Endometrium (tissue), 2 donors: Measurements from ENCODE around the gene CDH13.
"Not testable (repeated sequence)": the region's sequence is repeated elsewhere in the genome, so short reads cannot be mapped to it uniquely, and the experiment has no call there.

Experiments
- FAIRE-seq: peaks from 2 replicates; lab custom pipeline; 2012; peaks lifted over from hg19 to GRCh38; lab: Jason Lieb, UNC
- donor health status: control.
- donor health status: control.

The CDH13 gene

DNA sequence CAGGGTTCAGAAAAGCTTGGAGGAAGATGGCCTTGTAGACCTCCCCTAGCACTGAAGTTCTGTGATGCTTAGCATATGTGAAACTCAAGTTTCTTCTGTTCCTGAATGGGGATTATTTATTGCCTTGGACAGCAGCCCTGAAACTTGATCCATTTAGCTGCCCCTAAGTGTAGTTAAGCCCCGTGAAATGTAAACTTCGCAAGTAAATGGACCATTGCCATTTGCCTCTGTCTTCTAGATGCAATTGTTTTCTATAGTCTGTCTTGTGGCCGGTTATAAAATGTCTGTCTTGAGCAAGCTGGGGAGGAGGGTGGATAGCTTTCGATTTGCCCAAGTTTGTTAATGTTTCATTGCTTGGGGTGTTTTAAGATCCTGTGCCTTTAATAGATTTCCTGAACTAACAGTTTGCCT is 261.8 kb downstream of the CDH13 start:
- FAIRE-seq = peak; percentile 26

DNA sequence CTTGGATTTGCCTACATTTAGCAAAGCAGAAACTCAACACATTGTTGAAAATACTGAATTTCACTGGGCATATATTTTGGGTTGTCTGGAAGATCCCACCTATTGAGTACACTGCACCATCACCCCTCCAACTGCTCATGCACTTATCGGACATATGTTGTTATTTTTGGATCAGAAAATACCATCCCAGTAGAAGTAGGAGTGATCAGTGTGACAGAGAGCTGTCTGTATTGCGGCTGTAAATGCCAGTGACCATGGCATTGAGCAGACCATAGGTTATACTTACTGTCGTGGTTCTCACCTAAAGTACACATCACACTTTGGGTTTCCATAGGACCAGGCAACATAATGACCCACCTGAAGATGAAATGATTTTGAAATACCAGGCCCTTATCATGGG is 264.7 kb downstream of the CDH13 start:
- no peak for FAIRE-seq

DNA sequence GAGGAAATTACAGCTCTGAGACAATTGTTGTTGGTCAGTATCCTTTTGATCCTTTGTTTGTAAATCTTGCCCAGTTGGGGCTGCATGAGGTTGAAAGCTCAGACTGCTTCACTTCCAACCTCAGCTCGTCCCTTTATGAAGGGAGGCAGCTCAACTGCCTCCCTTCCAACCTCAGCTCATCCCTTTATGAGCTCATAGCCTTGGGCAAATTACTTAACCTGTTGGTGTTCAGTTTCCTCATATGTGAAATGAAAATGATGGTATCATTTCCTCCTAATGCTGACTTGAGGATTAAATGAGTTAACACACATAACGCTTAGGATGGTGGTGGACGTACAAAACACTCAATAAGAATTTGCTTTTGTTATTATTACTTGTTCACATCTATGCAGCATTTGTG is 265.1 kb downstream of the CDH13 start:
- FAIRE-seq = no peak

DNA sequence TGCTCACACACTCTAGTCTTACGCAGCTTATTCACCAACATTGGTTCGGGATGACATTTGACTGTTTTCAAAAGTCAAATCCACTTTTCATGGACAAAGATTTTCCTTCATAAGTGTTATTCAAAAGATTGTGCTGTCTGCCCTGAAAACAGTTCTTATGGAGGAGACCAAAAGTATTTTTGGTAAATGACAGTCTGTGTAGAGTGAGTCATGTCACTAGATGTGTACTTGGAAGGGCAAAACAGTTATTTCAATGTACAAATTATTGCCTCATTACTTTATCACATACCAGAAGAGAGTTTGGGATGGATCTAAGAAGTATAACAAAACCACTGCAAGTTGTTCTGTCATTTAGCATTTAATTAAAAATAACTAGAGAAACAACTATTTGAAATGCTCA is 265.6 kb downstream of the CDH13 start:
- FAIRE-seq = no peak

DNA sequence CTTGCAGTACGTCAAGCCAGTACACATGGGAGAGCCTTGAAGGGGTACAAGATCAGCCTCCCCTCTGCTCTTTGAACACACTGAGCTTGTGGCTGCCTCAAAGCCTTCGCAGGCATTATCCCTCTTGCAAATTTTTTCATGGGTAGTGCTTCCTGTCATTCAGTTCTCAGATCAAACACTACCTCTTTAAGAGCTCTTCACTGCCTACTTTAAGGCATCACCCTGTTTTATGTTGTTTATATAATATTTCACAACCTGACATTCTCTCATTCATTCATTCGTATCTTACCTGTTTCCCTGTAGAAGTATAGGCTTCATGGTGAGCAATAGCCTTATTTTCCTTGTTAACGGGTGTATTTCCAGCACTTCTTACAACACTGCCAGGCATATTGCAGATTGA is 269.1 kb downstream of the CDH13 start:
- FAIRE-seq = no peak

DNA sequence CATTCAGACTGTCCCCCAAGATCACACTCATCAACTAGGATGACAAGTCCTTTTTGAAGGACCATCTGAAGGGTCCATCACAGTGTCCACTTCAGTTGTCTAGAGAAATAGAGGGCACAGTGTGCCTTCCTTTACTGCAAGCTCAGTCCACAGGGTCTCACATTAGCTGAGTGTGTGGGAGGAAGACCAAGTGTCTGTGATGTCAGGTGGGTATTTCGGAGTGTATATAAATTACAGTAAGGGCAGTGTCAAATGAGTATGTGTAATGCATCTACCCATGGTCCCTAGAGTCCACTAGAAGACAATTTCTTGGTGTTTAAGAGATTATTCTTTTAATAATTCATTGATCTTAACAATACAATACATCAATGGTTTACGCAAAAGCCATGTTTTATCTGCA is 272.2 kb downstream of the CDH13 start:
- no peak for FAIRE-seq

DNA sequence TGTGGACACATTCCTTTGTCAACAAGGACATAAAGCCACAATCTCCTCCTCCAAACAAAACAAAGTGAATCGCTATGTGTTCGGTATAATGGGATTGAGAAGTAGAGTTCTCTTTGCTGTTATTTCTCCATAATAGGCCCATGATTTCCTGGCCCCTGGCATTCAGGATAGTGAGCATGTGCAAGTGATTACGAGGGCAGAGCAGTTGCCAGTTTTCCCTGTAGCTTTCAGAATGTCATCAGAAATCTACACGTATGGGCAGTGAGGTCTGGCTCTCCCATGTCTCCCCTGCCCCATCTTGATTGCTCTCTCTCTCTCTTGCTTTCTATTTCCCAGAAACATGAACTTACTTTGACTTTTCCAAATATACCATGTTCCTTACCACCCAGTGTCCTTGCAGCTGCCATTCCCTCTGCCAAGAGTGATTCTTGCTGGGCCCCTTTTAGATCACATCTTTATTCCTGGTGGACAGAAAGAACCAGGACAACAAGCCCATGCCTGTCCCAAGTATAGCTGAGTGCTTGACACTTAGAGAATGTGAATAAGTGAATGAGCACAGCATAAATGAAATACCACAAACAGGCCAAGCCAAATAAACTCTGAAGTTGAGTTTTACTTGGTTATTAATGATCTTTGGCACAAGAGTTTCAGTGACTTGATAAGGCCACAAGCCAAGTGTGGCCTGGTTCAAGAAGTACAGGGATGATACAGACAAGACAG is 273.1 kb downstream of the CDH13 start:
- FAIRE-seq = no peak

DNA sequence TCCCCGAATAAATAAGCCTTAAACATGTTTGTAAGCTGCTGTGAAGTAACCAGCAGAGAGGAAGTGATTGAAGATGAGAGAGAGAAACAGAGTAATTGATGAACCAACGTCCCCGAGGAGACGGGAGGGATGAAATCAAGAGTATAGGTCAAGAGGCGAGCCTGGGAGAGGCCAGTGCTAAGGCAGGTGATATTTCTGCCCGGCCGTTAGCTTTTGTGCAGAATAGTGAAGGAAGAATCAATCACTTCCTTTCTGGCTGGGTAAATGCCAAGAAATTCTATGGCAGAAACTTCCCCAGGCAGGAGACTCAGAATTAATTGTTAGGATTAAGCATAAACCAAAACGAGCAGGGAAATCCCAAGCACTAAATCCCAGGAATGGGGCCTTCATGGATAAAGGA is 273.8 kb downstream of the CDH13 start:
- no peak for FAIRE-seq

DNA sequence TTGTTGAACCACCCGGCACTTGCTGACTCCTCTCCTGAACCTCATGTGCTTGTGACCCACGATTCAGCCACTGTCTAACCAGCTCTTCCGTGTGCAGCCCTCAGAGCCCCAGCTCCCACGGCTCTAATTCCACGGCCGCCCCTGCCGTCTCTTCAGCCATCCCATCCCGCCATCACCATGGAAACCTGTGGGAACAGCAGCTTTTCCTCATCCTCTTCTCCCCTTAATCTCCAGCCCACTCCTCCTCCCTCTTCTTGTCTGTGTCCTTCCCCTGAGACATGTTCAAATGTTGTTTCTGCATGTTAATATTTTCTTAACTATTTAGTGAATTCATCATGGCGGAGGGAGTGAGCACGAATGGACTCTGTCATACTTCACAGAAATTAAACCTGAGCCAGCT is 285.2 kb downstream of the CDH13 start:
- no peak for FAIRE-seq

DNA sequence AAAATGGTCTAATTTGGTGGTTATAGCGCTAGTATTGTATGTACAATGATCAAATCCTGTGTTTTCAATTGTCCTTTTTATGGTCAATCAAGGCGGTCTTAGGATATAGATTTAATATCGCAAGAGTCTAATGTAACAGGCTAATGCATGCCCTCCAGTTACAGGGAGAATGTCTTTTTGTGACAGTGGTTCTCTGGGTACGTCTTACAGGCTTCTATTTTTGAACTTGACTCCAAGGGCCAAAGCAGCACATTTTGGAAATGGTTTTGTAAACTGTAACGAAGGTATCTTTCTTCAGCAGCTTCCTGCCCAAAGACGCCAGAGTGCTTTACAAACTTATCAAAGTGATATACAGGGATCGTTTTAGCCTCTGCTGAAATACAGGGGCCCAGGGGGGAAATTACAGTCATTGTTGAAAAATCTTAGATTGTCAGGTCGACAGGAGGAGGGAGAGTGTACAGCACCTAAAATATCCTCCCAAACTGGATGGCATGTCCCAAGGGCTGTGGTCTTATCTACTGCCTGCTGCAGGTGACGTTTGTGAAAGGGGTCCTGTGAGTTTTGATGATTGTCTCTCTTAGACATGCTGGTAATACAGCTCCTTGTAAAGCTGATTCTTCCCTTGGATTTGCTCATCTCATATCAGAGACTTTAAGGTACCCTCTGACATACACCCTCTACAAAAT is 288.5 kb downstream of the CDH13 start:
- FAIRE-seq = no peak

DNA sequence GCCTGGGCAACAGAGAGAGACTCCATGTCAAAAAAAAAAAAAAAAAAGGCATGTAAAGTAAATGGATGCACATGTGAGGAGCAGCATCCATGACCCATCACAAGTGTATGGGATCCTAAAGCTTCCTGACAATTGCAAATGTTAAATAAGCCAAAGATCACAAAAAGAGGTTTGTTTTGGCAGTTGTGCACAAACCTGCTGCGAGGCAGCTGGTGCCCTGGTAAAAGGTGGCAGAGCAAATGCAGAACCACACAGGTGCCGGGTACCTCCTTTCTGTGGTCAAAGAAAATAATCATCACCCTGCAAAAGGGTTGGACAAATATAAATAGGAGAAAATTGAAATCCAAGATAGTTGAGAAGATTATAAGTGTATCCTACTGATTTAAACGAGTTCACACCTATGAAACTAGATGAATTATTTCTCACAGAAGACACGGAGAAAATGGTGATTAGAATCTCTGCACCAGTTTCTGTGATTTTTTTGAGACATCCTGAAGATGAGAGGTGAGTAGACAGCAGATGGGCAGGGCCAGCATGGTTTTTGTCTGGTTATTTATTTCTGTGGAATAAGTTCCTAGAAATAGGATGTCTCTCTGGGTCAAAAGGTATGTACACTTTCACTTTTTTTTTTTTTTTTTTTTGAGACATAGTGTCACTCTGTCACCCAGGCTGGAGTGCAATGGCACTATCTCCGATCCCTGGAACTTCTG is 291.3 kb downstream of the CDH13 start:
- FAIRE-seq = no peak

DNA sequence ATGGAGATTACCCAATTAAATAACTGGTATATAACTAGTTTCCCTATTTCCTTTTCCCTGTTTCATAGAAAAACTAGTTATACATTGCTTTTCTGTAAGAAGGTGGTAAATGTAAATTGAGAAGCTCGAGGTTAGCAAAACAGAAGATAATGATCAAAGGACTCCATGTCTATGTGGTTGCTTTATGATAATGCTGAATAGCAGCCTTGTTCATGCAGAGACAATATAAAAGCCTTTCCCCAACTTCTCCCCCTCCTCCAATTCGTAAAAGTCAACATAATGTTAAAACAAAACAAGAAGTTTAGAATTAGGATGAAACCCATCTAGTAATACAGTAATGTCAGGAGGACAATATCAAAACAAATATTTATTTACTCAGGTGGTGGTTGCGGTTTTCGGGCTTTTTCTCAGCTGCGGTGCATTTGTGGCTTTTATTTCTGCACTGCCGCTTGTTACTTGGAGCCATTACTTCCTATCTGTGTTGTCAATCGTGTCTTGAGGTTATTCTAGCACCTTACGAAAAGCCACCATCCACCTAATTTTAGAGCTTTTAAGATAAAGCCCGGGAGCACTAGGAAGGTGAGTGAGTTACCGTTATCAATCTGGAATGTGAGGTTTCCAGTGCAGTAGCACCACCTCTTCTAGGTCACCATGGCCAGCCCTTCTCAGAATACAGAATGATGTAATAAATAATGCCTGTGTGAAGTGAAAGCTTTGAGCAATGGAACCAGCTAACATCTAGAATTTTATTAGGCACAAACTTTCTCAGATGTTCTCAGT is 297.5 kb downstream of the CDH13 start:
- FAIRE-seq = no peak

DNA sequence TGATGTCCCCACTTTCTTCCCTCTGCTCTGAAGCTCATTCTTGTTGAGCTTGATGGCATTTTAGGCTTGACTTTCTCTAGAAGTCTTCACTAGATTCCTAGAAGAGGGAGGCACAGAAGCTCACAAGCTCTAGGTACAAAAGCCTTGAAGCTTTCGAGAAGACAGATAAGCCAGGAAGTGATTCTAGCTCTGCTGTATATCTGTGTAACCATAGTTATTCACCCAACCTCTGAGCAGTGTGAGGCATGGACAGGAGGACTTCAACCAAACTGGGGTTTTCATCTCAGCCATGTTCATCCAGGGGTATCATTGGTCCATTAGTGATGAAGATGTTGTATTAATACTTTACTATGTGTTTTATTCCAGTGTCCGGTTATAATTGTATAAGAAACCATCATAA is 299.7 kb downstream of the CDH13 start:
- FAIRE-seq = no peak

DNA sequence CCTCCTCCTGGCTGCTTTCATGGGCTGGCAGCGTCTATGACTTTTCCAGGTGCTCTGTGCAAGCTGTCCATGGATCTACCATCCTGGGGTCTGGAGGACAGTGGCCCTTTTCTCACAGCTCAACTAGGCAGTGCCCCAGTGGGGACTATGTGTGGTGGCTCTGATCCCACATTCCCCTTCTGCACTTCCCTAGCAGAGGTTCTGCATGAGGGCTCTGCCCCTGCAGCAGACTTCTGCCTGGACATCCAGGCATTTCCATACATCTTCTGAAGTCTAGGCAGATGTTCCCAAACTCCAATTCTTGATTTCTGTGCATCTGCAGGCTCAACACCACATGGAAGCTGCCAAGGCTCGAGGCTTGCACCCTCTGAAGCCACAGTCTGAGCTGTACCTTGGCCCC is 307.2 kb downstream of the CDH13 start:
- FAIRE-seq = not testable (repeated sequence)

DNA sequence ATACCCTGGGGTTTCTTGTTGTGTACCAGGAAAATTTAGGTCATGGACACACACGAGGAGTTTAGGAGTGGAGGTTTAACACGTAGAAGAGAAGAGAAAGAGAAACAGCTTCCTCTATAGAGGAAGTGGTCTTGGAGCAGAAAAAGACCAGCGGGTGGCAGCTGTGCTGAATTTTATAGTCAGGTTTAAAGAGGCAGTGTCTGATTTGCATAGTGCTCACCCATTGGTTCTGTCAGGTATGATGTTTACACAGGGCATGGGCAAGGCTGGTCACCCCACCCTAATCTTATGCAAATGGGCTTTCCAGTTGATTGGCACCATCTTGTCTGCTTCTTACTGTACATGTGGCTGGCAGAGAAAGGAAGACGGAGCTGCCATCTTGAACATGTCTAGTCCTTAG is 309.0 kb downstream of the CDH13 start:
- no peak for FAIRE-seq

DNA sequence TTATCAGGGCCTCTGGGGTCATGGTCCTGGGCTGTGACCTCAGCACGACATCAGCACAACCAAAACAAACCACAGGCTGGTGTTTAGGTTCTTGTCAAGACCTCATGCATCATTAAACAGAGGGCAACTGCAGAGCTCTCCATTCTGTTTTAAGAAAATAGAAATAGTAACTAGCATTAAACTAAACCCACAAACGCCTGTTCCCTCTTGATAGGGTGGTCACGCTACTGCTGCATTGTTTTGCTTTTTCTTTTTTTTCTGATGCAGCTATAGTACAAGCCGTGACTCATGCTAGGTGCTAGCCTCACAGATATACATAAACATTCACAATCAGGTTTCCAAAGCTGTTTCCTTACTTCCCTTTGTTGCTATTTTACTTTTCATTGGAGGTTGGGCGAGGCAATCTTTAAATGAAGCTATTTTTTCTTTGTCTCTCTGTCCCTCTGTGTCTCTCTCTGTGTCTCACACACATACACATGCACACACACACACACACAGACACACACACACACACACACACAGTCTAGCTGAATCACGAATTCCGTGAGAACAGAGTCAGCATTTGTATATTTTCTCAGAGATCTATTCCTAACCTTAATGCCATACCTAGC is 310.3 kb downstream of the CDH13 start:
- no peak for FAIRE-seq

DNA sequence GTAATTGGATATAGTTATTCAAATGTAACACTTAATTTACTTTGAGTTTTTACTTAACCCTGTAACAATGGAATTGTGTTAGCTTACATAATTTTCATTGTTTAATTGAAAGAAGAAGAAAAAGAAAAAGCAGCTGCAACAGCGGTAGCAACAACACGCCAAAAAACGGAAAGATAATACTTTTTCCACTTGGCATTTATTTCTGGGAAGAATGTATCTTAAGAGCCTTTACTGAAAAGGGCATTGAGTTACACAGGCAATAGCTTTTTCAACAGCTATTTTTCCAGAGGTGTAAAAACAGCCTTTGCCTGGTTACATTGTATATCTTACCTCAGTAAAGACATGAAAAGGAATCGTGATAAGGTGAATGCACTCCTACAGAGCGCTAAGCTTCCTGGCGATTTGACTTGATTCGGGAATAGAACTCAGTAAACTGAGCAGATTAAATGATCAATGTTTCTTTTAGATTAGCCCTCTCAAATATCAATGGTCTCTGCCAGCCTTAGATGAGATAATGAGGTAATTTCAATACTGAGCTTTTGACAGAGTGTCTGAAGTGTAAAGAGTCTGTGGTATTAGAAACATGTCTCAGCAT is 311.3 kb downstream of the CDH13 start:
- no peak for FAIRE-seq

DNA sequence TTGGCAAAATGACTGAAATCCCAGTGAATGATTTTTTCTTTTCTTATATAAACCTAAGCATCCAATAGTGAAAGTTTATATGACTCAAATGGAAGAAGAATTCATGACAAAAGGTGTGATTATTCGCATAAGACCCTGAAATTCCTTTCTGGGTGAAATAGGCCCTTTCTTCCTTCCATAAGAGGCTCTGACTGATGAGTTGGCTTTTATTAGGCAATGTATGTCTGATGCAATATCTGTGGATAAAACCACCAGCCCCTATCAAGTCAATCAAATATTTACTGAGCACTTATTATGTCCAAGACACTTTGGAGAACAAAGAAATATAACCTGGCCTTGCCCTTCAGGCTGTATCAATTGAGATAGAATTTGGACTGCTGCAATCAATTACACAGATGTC is 316.6 kb downstream of the CDH13 start:
- FAIRE-seq = no peak

DNA sequence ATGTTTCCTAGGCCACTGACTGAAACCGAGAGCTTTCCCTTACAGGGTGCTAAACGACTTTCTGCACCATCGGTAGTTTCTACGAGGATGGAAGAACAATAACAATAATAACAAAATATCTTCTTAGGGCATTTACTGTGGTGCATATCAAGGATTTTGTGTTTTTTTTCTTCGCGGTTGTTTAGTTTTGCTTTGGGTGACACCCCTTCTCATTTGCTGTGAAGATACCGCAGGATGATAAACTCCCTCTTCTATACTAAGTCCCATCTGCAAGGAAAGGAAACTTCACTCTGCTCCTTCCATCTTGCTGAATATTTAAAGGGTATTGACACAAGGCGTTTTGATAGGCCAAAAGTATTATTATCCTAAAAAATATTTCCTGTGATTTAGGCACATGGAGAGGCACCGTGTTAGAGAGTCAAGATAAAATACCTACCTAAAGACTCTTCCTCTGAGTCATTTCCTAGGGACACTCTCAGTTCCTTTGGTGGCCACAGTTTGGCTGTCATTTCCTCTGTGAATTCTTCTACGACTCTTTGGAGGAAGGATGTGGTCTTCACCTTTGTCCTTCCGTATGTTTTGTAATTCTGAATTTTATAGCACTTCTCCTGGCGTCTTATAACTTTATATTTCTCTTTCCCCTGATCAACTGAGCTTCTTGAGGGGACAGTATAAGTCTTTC is 318.8 kb downstream of the CDH13 start:
- no peak for FAIRE-seq

DNA sequence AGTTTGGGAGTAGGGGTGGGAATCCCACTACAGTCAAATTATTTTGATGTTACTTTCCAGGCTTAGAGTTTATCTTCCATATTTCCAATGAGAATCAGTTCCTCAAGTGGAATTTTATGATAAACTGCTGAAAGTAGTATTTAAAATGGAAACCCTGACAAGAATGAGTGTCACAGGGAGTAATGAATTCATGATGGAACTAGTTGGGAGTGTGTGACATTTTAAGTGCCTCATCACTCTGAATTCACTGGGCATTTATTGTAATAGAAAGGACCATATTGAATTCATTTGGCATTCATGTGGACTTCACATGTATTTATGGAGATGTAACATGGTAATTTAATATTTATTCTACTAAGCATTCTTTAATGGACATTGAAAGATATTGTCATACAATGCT is 320.9 kb downstream of the CDH13 start:
- FAIRE-seq = no peak

DNA sequence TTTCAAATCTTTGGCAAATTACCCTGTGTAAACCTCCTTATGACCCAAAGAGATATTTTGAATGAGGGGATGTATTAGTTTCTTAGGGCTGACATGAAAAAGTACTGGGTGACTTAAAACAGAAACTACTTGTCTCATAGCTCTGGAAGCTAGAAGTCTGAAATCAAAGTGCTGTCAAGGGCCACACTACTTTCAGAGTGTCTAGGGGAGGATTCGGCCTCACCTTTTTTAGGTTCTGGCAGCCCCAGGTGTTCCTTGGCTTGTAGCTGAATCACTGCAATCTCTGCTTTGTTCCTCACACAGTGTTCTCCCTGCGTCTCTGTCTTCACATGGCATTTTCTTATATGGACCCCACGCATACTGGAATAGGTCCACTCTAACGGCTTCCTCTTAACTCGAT is 322.2 kb downstream of the CDH13 start:
- no peak for FAIRE-seq
